ENCODE measurements around the gene C20orf173. TPM values are rescaled to one million over a fixed set of nuclear protein-coding genes. Genes with fewer than 3 reads are reported as not detected.
"Not testable (repeated sequence)": the region's sequence is repeated elsewhere in the genome, so short reads cannot be mapped to it uniquely, and the experiment has no call there.

Gene C20orf173, protein sequence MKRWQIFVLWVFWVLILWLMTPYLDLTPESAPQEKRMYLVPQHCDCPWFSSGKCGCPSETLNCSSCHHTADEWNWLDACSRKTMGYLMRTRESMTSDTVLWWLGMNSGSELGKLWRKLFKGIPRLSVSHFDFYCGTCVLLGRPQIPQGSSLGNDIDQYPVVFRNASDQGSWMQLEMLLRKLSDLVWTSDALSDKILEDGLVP
- total RNA-seq: not detected

DNA sequence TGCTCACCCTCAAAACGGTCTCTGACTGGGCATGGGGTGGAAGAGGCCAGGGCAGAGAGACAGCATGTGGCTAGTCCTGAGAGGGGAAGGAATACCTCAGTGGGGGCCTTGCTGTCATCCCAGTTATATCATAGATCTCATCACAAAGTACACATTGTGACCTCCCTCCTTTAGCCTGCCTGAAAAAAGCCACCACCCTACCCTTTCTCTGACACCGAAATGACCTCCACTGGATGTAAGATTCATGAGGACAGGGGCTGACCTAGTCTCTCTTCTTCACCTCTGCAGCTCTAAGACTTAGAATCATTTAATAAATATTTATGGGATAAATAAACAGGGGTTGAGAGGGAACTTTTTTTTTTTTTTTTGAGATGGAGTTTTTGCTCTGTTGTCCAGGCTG is at the start of gene C20orf173:
Gene C20orf173, minus strand, starts transcription at position 101 of the 400 bp plus-strand sequence. CDS start 279 bp downstream, outside the sequence.
- POLR2A ChIA-PET: no interaction called here
- CTCF ChIA-PET: no interaction called here

DNA sequence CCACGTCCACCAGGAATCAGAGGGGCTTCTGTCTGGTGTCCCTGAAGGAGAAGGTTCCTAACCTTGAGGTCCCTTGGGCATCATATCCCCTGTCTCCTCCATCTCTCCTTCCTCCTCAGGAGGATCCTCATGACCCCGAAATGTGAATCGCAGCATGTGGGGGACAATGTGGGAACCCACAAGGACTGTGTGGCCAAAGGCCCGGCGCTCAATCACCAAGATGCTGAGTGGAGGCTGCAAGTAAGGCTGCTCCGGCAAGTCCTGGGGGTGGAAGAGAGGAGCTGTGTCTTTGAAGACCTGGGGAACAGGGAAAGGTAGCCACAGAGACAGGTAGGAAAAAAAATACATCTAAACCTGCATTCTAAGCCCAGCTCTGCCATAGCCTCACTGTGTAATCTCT is 49.7 kb upstream of the C20orf173 start:
- POLR2A ChIA-PET: interaction anchor here (0.7 kb wide), 1 partner anchor 47 kb away, joined by 8 read pairs; no protein-coding TSS in a partner anchor
- CTCF ChIA-PET: no interaction called here

DNA sequence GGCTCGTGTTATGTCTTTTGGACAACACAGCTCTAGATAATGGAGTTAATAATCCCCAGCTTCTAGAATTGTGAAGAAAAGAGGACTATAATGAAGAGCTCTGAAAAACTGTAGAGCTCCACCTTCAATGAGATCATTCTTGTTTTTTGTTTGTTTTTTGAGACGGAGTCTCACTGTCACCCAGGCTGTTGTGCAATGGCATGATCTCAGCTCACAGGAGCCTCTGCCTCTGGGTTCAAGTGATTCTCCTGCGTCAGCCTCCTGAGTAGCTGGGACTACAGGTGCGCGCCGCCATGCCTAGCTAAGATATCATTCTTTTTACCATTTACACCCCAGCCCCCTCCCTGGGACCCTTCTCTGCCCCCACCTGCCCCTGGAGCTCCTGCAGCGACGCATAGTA is 49.0 kb upstream of the C20orf173 start:
- ChIA-PET POLR2A (no interaction called here), CTCF (interaction anchor here (0.5 kb wide), 1 partner anchor 42 kb away, joined by 3 read pairs; no protein-coding TSS in a partner anchor)

DNA sequence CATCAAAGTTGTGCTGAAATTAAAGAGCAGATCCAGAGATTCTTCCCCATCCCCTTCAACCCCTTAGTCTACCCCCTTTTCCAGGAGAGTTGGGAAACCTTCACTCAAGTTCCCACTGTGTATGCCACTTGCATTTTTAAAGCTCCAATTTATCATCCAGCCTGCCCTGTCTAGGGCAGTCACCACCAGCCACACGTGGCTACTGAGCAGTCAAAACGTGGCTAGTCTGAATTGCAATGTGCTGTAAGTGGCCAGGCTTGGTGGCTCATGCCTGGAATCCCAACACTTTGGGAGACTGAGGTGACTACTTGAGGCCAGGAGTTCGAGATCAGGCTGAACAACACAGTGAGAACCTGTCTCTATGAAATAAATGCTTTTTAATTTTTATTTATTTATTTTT is 47.4 kb upstream of the C20orf173 start:
- ChIA-PET CTCF (interaction anchor here (0.6 kb wide), 1 partner anchor 869 kb away, joined by 3 read pairs; no protein-coding TSS in a partner anchor), POLR2A (no interaction called here)

DNA sequence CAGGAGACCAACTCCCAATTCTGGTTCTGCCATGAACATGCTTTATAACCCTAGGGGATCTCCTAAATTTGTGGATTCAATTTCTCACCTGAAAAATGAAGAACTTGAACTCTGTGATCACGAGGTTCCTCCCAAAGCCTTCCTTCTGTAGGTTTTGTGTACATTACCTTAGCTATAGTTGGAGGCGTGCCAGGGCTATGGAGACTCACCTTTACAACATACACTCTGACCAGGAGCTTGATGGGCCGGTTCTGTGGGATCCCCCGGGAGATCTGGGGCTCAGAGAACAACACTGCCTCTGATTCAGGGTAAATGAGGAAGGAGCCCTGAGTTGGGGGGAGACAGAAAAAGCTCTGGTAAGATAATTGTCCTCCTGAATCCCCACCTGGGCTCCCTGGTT is 46.5 kb upstream of the C20orf173 start:
- POLR2A ChIA-PET: no interaction called here

DNA sequence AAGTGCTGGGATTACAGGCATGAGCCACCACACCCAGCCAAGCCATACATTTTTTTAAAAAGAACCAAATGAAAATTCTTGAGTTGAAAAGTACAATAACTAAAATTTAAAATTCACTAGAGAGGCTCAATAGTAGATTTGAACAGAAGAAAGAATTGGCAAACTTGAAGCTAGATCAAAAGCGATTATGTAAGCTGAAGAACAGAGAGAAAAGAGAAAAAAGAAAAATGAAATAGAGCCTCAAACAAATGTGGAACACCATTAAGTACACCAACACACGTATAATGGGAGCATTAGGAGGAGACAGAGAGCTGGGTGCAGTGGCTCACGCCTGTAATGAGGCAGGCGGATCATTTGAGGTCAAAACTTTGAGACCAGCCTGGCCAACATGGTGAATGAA is 43.4 kb upstream of the C20orf173 start:
- ChIA-PET POLR2A (no interaction called here), CTCF (no interaction called here)

More for the DNA sequence above, 46.5 kb upstream of the C20orf173 start:
- CTCF ChIA-PET: no interaction called here

DNA sequence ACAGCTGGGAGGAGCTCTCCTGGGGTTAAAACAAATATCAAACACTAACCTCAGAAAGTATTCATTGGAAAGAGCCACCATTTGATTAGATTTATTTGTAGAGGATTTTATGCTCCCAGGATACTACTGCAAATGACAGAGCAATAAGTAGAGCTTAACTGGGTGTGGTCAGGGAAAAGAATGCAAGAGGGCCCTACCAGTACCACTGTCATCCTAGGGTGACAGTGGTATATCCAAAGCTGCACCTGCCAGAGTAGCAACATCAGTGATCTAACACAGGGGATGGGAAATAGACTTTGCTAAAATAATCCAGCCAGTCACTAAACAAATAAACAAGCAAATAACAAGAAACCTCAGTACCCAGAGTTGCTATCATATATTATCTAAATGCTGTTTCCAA is 42.1 kb upstream of the C20orf173 start:
- ChIA-PET CTCF (no interaction called here), POLR2A (no interaction called here)

DNA sequence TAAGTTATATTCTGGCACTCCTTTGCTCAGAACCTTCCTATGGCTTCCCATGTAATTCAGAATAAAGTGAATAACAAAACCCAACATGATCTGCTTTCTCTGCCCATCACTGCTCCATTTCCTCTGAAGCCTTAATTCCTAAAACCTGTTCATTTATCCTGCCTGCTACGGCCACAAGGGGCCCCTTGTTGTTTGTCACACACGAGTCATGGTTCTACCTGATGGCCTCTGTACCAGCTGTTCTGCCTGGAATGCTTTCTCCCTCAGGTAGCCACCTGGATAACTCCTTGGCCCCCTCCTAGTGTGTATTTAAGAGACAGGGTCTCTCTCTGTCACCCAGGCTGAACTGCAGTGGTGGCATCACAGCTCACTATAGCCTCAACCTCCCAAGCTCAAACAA is 39.2 kb upstream of the C20orf173 start:
- ChIA-PET POLR2A (interaction anchor here (0.6 kb wide), 1 partner anchor 85 kb away, joined by 3 read pairs; no protein-coding TSS in a partner anchor), CTCF (no interaction called here)

DNA sequence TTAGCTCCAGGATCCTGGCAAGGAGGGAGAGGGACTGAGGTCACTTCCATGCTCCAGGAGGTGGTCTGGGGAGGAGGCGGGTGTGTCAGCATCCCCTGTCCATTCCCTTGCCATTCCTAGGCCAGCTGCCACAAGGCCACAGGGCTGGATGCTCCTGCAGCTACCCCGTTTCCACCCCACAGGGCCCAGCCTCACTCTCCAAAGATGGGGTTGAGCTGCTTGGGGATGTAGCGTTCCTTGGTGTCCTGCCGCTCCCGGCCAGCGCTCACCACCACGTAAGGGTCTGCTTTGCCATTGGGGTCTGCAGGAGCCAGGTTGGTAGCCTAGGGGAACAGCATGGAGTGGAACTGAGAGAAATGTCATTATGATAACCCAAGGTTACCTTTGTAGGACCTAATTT is 35.5 kb upstream of the C20orf173 start:
- POLR2A ChIA-PET: no interaction called here
- CTCF ChIA-PET: interaction anchor here (0.7 kb wide), 1 partner anchor 387 kb away, joined by 3 read pairs; no protein-coding TSS in a partner anchor

DNA sequence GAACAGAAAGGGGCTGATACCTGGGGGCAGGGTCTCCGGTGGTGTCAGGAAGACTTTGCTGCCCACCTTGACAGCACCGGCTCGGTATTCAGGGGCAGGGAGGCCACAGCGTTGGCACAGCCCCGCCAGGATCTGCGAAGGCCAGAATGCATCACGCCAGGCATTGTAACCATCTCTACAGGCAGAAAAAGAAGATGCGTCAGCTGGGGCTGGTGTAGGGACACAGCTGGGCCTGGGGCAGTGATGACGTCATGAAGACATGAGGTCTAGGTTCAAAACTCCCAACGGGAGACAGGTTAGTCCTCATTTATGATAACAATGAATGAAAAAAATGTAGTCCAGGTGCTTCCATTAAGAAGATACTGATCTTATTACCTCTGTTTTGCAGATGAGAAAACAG is 34.4 kb upstream of the C20orf173 start:
- POLR2A ChIA-PET: interaction anchor here (0.7 kb wide), 1 partner anchor 287 kb away, joined by 4 read pairs; no protein-coding TSS in a partner anchor
- CTCF ChIA-PET: interaction anchor here (0.6 kb wide), 2 partner anchors 16 to 60 kb away, joined by 3 to 6 read pairs; no protein-coding TSS in a partner anchor

DNA sequence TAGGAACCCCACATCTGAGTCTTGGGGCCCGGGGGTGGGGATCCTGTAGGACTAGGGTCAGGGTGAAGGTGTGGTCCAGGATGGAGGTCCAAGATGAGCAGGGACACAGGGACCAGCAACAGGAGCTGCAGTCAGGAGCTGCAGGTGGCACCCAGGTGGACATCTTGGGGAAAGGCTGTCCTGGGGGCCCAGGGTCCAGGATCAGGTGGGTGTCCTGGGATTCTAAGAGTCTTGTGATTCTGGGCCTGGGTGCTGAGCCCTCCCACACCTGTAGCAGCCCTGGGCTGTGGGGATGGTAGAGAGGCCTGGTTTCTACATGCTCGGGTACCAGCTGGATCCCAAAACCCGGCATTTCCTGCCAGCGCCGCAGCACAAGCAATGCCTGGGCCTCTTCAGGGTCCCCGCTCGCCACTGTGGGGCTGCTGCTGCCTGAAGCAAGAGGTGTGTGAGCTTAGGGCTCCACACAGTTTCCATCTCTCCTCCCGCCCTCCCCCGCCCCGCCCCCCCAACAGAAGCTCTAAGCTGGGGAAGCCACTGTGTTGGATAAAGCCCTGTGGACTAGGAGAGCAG is 33.2 kb upstream of the C20orf173 start:
- ChIA-PET POLR2A (no interaction called here), CTCF (interaction anchor here (0.7 kb wide), 1 partner anchor 16 kb away, joined by 3 read pairs; no protein-coding TSS in a partner anchor)

DNA sequence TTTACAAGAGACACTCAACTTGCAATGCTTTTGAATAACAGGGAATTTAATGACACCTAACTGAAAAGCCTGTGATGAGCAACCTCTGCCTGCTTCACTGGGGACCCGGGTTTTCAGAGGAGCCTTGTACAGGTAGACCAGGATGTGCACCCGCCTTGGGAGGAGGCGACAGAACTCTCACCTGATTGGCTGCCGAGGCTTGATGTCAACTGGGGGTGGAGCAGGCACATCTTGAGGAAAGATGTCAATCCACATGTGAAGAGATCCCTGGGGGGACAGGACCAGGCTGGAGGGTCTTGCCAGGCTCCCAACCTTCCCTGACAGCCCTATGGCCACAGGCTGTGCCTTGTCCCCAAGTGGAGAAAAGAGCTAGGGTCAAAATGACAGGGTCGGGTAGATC is 32.2 kb upstream of the C20orf173 start:
- CTCF ChIA-PET: no interaction called here

DNA sequence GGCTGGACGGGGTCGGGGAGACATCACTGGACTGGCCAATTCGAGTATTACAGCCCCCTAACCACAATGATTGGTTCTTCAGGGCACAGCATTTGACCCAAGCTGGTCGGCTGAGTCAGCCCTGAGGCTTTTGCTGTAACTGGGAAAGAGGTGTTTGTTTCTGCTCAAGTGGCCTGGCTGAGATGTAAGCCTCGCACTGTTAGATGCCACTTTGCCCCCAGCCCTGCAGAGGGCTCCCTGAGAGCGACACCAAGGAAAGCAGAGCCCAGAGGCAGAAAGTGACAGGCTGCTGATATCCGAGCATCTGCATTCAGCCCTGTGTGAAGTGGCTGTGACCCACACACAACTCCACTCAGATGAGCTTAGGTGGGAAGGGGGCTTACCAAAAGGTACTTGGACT is 31.8 kb upstream of the C20orf173 start:
- POLR2A ChIA-PET: no interaction called here
- CTCF ChIA-PET: no interaction called here

More for the DNA sequence above, 32.2 kb upstream of the C20orf173 start:
- POLR2A ChIA-PET: no interaction called here

DNA sequence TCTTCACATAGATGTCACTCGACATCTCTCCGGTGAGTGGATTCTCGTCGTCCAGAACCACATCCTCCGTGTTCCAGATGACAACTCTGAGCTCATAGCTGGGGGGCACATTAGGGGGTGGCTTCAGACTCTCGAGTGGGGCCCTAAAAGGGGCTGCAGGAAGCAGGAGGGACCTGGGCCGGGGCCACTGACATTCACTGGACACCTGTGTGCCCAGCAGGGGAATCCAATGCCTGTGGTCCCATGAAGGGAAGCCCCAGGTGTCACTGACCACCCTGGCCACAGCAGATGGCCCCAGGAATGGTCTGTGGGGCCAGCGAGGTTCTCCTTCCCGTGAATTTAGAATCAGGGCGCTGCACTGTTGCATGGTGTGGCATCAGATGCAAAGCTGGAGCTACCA is 31.1 kb upstream of the C20orf173 start:
- POLR2A ChIA-PET: no interaction called here
- CTCF ChIA-PET: no interaction called here

DNA sequence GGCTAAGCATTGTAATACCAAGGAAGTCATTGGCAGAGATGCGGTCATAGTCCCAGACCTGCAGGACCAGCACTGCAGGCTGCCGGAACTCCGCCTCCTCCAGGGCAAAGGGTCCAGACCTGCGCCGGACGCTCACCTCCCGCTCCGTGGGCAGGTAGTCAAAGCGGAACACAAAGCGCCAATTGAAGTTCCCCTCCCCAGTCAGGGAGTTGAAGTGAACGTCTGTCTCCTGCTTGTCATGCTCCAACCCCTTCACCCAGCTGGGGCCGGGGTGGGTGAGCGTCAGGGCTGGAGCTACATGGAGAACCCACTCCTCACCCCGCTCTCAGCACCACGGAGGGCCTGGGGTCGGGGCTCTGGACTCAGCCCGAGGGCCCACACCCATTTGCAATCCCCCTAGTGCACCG is 30.7 kb upstream of the C20orf173 start:
- ChIA-PET POLR2A (no interaction called here), CTCF (no interaction called here)

DNA sequence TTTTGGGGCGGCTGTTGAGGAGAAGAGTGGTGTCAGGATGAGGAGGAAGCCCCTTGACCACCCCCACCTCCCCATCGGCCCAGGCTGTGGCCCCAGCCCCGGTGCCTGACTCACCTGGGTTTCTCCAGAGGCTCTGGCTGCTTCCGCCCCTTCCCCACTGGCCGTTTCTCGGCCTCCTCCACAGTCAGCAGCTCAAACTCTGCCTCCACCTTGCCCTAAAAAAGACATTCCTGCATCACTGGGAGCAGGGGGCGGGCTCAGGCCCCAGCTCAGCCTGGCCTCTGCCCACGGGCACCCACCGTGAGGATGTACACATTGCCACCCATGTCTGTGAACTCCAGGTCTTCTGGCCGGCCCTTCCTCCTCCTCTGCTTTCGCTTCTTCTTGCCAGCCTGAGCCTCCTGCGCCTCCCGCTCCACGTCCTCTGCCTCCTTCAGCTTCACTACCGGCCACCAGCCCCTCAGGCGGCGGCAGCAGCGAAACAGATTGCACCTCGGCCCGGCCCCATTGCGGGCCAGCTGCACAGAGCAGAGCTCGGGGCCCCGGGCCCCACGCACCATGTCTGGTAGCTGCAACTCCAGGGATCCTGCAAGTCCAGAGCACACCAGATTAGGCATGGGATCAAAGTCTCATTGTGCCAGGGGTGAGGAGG is 29.7 kb upstream of the C20orf173 start:
- CTCF ChIA-PET: no interaction called here
- POLR2A ChIA-PET: no interaction called here

DNA sequence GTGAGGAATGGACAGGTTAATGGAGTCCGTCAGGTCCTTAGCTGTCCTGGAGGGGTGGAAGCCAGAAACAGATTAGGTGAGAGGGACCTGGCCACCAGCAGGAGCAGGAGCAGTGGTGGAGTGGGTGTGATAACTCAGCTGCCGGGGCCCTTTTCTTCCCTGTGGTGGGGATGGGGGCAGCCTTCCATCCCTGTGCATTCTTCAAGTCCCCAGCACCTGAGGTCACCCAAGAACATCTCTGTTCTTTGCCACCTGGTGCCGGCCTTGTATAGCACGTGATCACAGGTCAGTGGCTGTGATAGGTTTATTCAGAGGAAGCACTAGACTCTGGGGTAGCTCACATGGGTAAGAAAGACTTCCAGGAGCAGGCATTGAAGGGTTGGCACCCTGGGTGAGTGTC is 29.0 kb upstream of the C20orf173 start:
- ChIA-PET POLR2A (no interaction called here), CTCF (no interaction called here)

DNA sequence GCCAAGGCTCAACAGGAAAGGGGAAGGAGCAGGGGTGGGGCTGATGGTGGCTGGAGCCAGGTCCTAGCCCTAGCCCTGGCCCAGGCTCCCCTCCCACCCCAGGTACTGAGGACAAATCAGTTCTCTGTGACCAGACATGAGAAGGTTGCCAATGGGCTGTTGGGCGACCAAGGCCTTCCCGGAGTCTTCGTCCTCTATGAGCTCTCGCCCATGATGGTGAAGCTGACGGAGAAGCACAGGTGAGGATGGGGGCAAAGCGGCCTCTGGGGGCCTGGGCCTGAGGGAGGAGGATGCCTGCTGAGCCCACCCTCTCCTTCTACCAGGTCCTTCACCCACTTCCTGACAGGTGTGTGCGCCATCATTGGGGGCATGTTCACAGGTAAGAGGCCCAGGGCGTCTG is 27.4 kb upstream of the C20orf173 start:
- POLR2A ChIA-PET: no interaction called here
- CTCF ChIA-PET: no interaction called here

DNA sequence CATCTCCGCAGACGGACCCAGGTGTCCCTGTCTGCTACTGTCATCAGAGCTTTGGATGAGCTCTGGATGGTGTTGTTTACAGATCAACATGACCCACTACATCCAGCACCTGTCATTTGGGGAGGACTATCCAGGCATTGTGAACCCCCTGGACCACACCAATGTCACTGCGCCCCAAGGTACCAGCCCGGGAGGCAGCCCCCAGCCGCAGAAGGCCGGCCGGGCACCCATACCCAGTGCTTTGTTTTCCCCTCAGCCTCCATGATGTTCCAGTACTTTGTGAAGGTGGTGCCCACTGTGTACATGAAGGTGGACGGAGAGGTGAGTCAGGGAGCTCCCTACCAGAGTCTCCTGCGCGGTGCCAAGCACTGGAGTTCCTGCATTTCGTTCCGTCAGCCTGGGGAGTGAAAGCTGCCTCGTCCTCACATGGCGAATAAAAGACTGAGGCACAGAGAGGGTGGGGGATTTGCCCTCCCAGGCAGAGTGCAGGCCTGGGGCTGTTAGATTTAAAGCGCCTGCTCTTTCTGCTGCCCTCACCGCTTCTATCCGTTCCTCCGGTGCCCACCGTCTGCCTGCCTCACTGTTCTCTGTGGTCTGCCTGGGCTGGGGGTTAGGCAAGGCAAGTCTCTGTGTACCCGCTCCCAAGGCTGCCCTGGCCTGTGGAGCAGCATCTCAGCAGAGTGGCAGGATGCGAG is 26.6 kb upstream of the C20orf173 start:
- ChIA-PET CTCF (no interaction called here), POLR2A (no interaction called here)

DNA sequence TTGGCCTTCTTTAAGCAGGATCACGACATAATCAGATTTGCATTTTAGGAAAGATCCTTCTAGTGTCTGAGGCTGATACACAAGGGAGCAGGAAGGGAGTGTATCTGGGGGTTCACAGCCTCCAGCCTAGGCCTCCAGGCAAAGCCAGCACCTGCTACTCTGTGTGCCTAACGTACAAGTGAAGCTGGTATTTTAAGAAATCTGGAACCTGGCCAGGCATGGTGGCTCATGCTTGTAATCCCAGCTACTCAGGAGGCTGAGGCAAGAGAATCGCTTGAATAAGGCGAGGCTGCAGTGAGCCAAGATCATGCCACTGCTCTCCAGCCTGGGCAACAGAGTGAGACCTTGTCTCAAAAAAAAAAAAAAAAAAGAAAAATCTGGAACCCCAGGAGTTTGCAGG is 26.0 kb upstream of the C20orf173 start:
- POLR2A ChIA-PET, CTCF ChIA-PET: not testable (repeated sequence)

All from activated CD8-positive, alpha-beta memory T cell treated with anti-CD3 and anti-CD28 coated beads for 36 hours (primary cell).